AG10803 (cell line): ENCODE data around the gene SCYGR8.

Experiments
- DNase-seq: peaks from one replicate; pipeline ENCODE4 v3.0.0; 2010; ENCODE audit warnings: low read depth
- H3K4me3 ChIP-seq: 2 replicates; pipeline ENCODE4 v1.5.1; 2011; ENCODE audit warnings: mild to moderate bottlenecking, low read length, control low read depth
- TF ChIP-seq, protein P1 (sequence below): conservative IDR thresholded peaks from 2 replicates; pipeline ENCODE4 v1.5.1; 2011; ENCODE audit warnings: mild to moderate bottlenecking, low read length, control low read depth, inconsistent platforms

The SCYGR8 gene

DNA sequence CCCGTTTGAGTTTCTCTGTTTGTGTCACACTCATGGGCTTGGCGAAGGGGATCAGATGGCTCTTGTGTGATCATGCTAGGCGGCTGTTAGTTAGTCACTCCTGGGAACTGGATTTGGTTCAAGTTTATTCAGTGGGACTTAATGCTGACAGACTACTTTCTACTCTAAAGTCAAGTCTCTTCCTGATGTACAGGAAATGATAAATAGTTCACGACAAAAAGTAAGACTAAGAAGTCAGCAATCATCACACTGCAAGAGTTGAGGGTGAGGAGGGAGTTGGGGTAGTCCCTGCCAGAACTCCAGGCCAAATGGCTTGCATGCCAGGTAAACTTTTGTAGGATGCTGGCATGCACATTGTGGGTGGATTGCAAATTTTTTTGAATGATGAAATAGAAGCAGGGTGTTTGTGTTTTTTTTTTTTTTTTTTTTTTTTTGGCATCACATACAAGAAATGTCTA lies 42.9 kb downstream of the SCYGR8 start:
- no peak for DNase-seq
- TF ChIP-seq, protein P1, sequence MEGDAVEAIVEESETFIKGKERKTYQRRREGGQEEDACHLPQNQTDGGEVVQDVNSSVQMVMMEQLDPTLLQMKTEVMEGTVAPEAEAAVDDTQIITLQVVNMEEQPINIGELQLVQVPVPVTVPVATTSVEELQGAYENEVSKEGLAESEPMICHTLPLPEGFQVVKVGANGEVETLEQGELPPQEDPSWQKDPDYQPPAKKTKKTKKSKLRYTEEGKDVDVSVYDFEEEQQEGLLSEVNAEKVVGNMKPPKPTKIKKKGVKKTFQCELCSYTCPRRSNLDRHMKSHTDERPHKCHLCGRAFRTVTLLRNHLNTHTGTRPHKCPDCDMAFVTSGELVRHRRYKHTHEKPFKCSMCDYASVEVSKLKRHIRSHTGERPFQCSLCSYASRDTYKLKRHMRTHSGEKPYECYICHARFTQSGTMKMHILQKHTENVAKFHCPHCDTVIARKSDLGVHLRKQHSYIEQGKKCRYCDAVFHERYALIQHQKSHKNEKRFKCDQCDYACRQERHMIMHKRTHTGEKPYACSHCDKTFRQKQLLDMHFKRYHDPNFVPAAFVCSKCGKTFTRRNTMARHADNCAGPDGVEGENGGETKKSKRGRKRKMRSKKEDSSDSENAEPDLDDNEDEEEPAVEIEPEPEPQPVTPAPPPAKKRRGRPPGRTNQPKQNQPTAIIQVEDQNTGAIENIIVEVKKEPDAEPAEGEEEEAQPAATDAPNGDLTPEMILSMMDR = no peak
- H3K4me3 ChIP-seq = no peak overlapping the region

DNA sequence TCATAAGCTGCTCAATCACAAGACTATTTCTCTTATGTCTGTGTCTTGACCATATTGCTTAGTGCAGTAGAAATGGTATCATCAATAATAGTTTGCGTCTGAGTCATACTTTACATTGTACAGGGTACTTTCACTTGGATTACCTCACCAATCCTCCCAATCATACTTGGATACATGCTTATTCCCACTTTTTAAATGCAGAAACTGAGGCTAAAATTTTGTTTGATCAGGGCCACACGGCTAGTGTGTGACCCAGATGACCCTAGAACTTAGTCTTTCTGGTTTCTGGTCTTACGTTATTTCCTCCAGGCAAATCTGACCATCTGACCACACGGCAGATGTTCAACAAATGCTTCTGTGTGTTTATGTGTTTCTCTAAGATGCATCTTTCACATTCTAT lies 44.1 kb downstream of the SCYGR8 start:
- no peak for DNase-seq
- no peak overlapping the region for H3K4me3 ChIP-seq
- TF ChIP-seq, protein P1 = no peak

DNA sequence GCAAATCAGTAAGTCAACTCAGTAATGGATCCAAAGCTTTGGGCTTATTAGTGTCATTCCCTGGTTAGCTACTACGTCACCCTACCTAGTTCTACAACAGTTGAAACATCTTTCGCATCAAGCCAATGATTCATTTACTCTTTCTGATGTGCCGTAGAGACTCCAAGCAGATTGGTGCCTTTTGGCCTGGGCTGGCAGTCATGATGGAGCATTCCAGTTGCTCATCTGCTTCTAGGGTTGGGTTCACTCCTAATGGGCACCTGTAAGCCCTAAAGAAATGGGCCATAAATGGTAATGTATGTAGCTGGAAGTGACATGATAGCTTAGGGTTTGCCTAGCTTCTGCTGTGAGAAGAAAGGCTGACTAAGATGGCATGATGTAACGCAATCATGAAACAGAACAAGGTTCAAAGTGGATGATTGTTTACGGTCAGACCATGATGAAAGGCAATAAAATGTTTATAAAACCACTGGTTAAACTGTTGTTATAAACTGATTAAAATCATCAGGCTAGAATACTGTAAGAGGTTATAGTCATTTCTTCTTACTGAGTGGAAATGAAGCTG lies 47.5 kb downstream of the SCYGR8 start:
- DNase-seq = no peak
- TF ChIP-seq, protein P1 = no peak
- H3K4me3 ChIP-seq = no peak overlapping the region
